Karpas-422 (cell line): ENCODE data around the gene WWC2. TPM values are rescaled to one million over a fixed set of nuclear protein-coding genes. Genes with fewer than 3 reads are reported as not detected.
"Not testable (repeated sequence)": the region's sequence is repeated elsewhere in the genome, so short reads cannot be mapped to it uniquely, and the experiment has no call there.

Experiments used
- DNase-seq: peaks from one replicate; pipeline ENCODE4 v3.0.0-alpha.2; 2015
- H2AFZ ChIP-seq: fragments of 200-600 bp; sonication (generic); 2 replicates; pipeline ENCODE4 v1.6.1; 2014; ENCODE audit warnings: antibody characterized with exemption, low read length, mixed read lengths
- H3K27ac ChIP-seq: fragments of 200-600 bp; sonication (generic); 2 replicates; pipeline ENCODE4 v1.5.1; 2014; ENCODE audit warnings: mild to moderate bottlenecking, low read length, moderate library complexity
- H3K27me3 ChIP-seq: fragments of 200-600 bp; sonication (generic); 2 replicates; pipeline ENCODE4 v1.6.1; 2014; ENCODE audit warnings: low read length, mixed read lengths
- H3K36me3 ChIP-seq: fragments of 200-600 bp; sonication (generic); 2 replicates; pipeline ENCODE4 v1.6.1; 2014; ENCODE audit warnings: low read length, mixed read lengths; ENCODE audit not compliant: insufficient read depth
- H3K4me1 ChIP-seq: fragments of 200-600 bp; sonication (generic); 2 replicates; pipeline ENCODE4 v1.6.1; 2014; ENCODE audit warnings: mild to moderate bottlenecking, low read length, mixed read lengths
- H3K4me2 ChIP-seq: fragments of 200-600 bp; sonication (generic); 2 replicates; pipeline ENCODE4 v1.6.1; 2014; ENCODE audit warnings: low read length, low read depth, mild to moderate bottlenecking; ENCODE audit not compliant: poor library complexity, severe bottlenecking
- H3K4me3 ChIP-seq: fragments of 200-600 bp; sonication (generic); 2 replicates; pipeline ENCODE4 v1.5.1; 2014; ENCODE audit warnings: mild to moderate bottlenecking, antibody characterized with exemption, low read length, mixed read lengths
- H3K79me2 ChIP-seq: fragments of 200-600 bp; sonication (generic); 2 replicates; pipeline ENCODE4 v1.6.1; 2014; ENCODE audit warnings: mild to moderate bottlenecking, low read length, mixed read lengths
- H3K9ac ChIP-seq: fragments of 200-600 bp; sonication (generic); 2 replicates; pipeline ENCODE4 v1.6.0; 2014; ENCODE audit warnings: low read length
- H3K9me2 ChIP-seq: fragments of 200-600 bp; sonication (generic), shearing (Covaris generic); replicated peaks from 2 replicates; pipeline ENCODE4 v1.6.0; 2014; ENCODE audit warnings: mild to moderate bottlenecking, low read length, moderate library complexity; ENCODE audit not compliant: insufficient read depth
- H3K9me3 ChIP-seq: fragments of 300-700, 200-600 bp; sonication (generic); 2 replicates; pipeline ENCODE4 v1.6.1; 2014; ENCODE audit warnings: low read length, mixed read lengths
- H4K20me1 ChIP-seq: fragments of 200-600 bp; sonication (generic); 2 replicates; pipeline ENCODE4 v1.6.1; 2014; ENCODE audit warnings: mild to moderate bottlenecking, antibody characterized with exemption, low read length, low read depth; ENCODE audit not compliant: insufficient read depth
- total RNA-seq: library from RNA; depleted of rRNA; stranded (reverse); fragments of >200 nt; shearing (Covaris generic); gene quantifications from 2 replicates; pipeline ENCODE4 v1.2.3, GENCODE V29; 2014; ENCODE audit warnings: low replicate concordance

WWC2 gene
- total RNA-seq, 1 experiment from 2014 or later: not detected

DNA sequence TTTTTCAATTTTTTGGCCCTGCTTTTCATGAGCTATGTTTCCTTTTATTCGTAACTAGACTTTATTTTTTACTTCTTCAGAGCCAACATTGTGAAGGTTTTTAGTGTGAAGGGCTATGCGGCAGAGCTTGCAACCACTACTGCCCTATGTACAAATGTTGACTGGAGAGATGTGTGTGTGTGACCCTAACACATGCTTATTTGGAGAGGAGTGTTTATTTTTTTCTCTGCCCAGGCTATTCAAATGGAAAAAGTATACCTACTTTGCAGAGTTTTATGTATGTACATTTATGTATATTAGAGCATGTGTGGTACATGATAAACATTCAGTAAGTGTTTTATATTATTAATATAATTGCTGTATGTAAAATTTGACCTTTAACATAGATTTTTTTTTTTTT lies 86.5 kb downstream of the WWC2 start:
- Histone ChIP-seq H2AFZ (no peak overlapping the region), H3K79me2 (no peaks in the 10 kb centered on the region), H3K9me2 (no peaks in the 10 kb centered on the region), H3K9me3 (no peaks in the 10 kb centered on the region), H3K27ac (no peak overlapping the region), H3K9ac (no peak overlapping the region), H3K27me3 (no peaks in the 10 kb centered on the region), H3K4me1 (no peaks in the 10 kb centered on the region), H3K4me2 (no peak overlapping the region), H3K36me3 (no peaks in the 10 kb centered on the region), H3K4me3 (no peak overlapping the region), H4K20me1 (no peaks in the 10 kb centered on the region)
- no peak for DNase-seq

DNA sequence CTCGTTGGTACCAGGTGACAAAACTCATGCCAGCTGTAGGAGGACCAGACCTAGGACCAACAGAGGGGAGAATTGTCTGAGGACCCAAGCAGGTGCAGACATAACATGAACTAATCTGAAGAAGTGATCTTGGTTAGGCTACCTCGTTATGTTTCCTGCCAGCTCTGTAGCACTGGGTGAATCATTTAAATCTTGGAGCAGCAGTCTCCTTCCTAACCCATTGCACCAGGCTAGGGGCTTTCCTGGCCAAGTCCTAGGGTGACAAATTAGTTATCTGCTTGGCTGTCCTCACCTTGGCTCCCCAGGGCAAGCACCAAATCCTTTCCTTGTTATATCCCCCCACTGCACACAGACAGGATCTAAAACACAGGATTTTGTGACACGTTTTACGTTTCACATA lies 87.8 kb downstream of the WWC2 start:
- Histone ChIP-seq H3K27ac (no peak overlapping the region), H3K9me2 (no peaks in the 10 kb centered on the region), H3K4me2 (no peak overlapping the region), H3K4me1 (no peaks in the 10 kb centered on the region), H2AFZ (no peak overlapping the region), H4K20me1 (no peaks in the 10 kb centered on the region), H3K9me3 (no peaks in the 10 kb centered on the region), H3K4me3 (no peak overlapping the region), H3K36me3 (no peaks in the 10 kb centered on the region), H3K79me2 (no peaks in the 10 kb centered on the region), H3K27me3 (no peaks in the 10 kb centered on the region), H3K9ac (no peak overlapping the region)
- no peak for DNase-seq

DNA sequence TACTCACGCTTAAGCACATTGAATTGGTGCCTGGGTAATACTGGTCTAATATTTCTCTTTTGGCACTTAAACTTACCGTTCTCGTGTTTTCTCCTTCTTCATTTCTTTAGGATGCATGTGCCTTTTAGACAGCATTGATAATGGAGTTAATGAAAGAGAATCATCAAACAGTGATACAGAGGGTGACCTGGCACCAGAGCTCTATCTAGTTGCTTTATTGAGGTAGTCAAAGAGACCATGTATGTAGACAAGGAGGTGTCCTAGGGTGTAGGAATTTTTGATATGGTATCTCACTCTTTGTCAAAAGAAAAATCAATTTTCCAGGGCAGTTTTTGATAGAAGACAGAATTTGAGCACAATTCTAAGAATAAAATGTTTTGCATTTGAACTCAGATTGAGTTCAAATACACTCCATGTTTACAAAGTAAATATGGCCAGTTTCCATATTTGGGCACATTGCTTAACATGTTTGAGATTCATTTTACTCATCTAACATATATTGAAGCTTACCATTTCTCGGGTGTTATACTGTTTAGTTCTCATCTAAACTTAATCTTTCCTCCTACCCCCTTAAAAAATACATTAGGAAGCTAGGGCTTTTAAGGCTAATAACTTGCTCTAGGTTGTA lies 92.0 kb downstream of the WWC2 start:
- Histone ChIP-seq H3K9ac (no peak overlapping the region), H3K27ac (no peak overlapping the region), H3K79me2 (no peaks in the 10 kb centered on the region), H2AFZ (no peak overlapping the region), H3K4me1 (no peaks in the 10 kb centered on the region), H3K4me2 (no peak overlapping the region), H3K36me3 (no peaks in the 10 kb centered on the region), H3K27me3 (no peaks in the 10 kb centered on the region), H3K4me3 (no peak overlapping the region), H4K20me1 (no peaks in the 10 kb centered on the region), H3K9me3 (no peaks in the 10 kb centered on the region), H3K9me2 (no peaks in the 10 kb centered on the region)
- no peak for DNase-seq

DNA sequence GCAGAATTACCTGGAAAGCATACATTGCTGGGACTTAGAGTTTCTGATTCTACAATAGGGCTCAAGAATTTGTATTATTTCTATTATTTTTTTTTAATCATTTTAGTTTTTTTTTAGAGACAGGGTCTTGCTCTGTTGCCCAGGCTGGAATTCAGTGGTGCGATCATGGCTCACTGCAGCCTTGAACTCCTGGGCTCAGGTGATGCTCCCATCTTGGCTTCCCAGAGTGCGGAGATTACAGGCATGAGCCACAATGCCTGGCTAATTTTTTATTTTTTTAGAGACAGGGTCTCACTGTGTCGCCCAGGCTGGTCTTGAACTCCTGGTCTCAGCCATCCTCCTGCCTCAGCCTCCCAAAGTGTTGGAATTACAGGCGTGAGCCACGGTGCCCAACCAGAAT lies 92.6 kb downstream of the WWC2 start:
- Histone ChIP-seq H3K36me3 (no peaks in the 10 kb centered on the region), H3K9ac (no peak overlapping the region), H3K9me2 (no peaks in the 10 kb centered on the region), H3K9me3 (no peaks in the 10 kb centered on the region), H4K20me1 (no peaks in the 10 kb centered on the region), H3K27ac (no peak overlapping the region), H3K4me1 (no peaks in the 10 kb centered on the region), H3K4me3 (no peak overlapping the region), H3K4me2 (no peak overlapping the region), H3K79me2 (no peaks in the 10 kb centered on the region), H2AFZ (no peak overlapping the region), H3K27me3 (no peaks in the 10 kb centered on the region)
- DNase-seq: no peak

DNA sequence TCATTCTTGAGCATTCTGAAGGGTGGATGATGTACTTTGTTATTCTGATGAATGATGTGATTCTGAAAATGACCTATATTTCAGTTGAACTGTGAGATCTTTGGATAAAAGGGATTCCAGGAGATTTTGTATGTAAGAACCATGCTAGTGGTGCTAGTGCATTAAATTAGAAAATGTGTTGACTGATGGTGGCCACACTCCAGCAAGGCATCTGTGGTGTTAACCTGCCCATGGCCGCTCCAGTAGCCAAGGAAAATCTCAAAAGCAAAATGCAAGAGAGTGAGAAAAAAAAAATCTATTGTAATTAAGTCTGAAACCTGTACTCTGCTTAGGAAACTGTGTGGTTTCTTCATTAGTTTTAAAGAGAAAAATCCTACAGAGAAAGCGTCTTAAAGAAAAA lies 93.5 kb downstream of the WWC2 start:
- H3K27me3 ChIP-seq: no peaks in the 10 kb centered on the region
- no peaks in the 10 kb centered on the region for H3K36me3 ChIP-seq
- no peak overlapping the region for H3K27ac ChIP-seq
- no peak overlapping the region for H2AFZ ChIP-seq
- no peaks in the 10 kb centered on the region for H3K9me3 ChIP-seq
- no peak for DNase-seq
- no peak overlapping the region for H3K9ac ChIP-seq
- H3K4me3 ChIP-seq: no peak overlapping the region
- H4K20me1 ChIP-seq: no peaks in the 10 kb centered on the region
- H3K4me2 ChIP-seq: no peak overlapping the region
- H3K4me1 ChIP-seq: no peaks in the 10 kb centered on the region
- H3K9me2 ChIP-seq: no peaks in the 10 kb centered on the region
- no peaks in the 10 kb centered on the region for H3K79me2 ChIP-seq

DNA sequence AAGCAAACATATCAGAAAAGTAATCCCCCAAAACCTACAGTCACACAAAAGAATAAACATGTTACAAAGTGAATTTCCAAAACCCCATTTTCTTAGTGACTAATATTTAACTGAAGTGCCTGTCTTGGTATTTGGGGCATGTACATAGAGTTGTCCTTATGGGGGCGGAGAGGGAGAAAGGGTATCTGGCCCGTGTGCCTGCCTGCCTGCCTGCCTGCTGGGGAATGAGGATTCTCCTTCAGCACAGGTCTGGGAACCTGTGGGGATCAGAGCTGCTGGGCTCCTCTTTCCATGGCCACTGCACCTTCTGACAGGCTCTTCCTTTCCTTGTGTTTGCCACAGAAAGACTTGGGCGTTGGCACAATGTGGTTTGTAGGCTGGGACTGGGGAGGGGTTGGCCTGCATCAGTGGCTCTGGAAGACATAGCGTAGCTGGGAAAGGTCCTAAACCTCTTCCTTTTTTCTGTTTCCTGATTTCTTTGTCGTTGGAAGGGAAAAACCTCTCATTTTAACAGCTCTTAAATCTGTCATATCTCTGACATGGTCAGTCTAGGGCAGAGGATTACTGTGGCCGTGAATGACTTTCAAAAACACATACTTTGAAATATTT lies 94.8 kb downstream of the WWC2 start:
- DNase-seq, H3K27ac ChIP-seq, H3K4me3 ChIP-seq: not testable (repeated sequence)

DNA sequence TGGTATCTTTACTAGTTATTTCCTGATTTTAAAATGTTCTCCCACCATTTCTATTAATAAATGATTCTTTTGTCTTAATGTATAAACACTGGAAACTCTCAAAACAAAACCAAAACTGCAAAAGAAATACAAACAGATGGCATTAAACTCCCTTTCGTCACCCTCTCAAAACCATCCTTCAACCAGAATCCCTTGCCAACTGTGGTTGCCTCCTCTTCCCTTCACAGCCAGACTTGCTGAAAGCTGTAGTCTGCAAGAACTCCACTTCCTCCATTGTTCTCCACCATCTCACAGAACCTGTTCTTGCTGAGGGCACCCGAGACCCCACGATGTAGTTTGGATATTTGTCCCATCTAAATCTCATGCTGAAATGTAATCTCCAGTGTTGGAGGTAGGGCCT lies 96.5 kb downstream of the WWC2 start:
- Histone ChIP-seq H2AFZ (no peak overlapping the region), H3K9me2 (no peaks in the 10 kb centered on the region), H3K36me3 (no peaks in the 10 kb centered on the region), H3K79me2 (no peaks in the 10 kb centered on the region), H3K9me3 (no peaks in the 10 kb centered on the region), H3K27me3 (no peaks in the 10 kb centered on the region), H3K4me3 (no peak overlapping the region), H3K27ac (no peak overlapping the region), H4K20me1 (no peaks in the 10 kb centered on the region), H3K9ac (no peak overlapping the region), H3K4me1 (no peaks in the 10 kb centered on the region), H3K4me2 (no peak overlapping the region)
- DNase-seq: no peak

More for the DNA sequence above, 94.8 kb downstream of the WWC2 start:
- not testable (repeated sequence) for H2AFZ ChIP-seq, H3K9ac ChIP-seq, H3K36me3 ChIP-seq, H3K9me2 ChIP-seq, H3K79me2 ChIP-seq, H4K20me1 ChIP-seq, H3K4me2 ChIP-seq, H3K4me1 ChIP-seq, H3K27me3 ChIP-seq, H3K9me3 ChIP-seq

DNA sequence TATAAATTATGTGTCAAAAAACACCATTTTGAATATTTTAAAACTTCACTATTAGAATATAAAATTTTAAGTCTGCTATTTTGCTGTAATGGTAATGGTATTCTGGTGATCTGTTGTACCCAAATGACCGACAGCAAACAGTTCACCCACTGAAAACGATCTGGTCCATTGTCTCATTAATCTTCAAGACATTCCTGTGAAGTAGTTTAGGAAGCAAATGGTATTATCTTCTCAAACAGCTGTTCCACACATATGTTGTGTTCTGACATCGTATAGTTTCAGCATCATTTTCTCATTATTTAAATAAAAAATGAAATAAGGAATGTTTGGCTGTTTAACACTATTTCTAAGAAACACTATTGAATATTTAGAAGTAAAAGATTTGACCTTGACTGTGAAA lies 98.1 kb downstream of the WWC2 start:
- Histone ChIP-seq H4K20me1 (no peaks in the 10 kb centered on the region), H3K4me2 (no peak overlapping the region), H3K9ac (no peak overlapping the region), H2AFZ (no peak overlapping the region), H3K27ac (no peak overlapping the region), H3K9me2 (no peaks in the 10 kb centered on the region), H3K4me1 (no peaks in the 10 kb centered on the region), H3K9me3 (no peaks in the 10 kb centered on the region), H3K36me3 (no peaks in the 10 kb centered on the region), H3K79me2 (no peaks in the 10 kb centered on the region), H3K4me3 (no peak overlapping the region), H3K27me3 (no peaks in the 10 kb centered on the region)
- no peak for DNase-seq
